Mesendoderm (in vitro differentiated cells): ENCODE data around the gene OGT.
"Not testable (repeated sequence)": the region's sequence is repeated elsewhere in the genome, so short reads cannot be mapped to it uniquely, and the experiment has no call there.

Experiments used
- DNase-seq: peaks from one replicate; pipeline ENCODE4 v3.0.0; 2013
- H2AK5ac ChIP-seq: 2 replicates; pipeline ENCODE4 v1.6.1; 2013; ENCODE audit warnings: low read length, inconsistent platforms
- H2BK120ac ChIP-seq: 2 replicates; pipeline ENCODE4 v1.6.1; 2013; ENCODE audit warnings: low read depth, mild to moderate bottlenecking, low read length, moderate library complexity, mixed read lengths
- H2BK15ac ChIP-seq: replicated peaks from 2 replicates; pipeline ENCODE4 v1.6.1; 2013; ENCODE audit warnings: low read depth, mild to moderate bottlenecking, moderate library complexity
- H2BK5ac ChIP-seq: 2 replicates; pipeline ENCODE4 v1.6.1; 2013; ENCODE audit warnings: low read length, inconsistent platforms
- H3K18ac ChIP-seq: 2 replicates; pipeline ENCODE4 v1.6.1; 2013; ENCODE audit warnings: mild to moderate bottlenecking, low read length, mixed read lengths
- H3K23ac ChIP-seq: one replicate; pipeline ENCODE4 v1.6.1; 2013; ENCODE audit warnings: low read length
- H3K27ac ChIP-seq: 2 replicates; pipeline ENCODE4 v1.5.1; 2013; ENCODE audit warnings: low read depth, mild to moderate bottlenecking, inconsistent platforms, low read length, moderate library complexity
- H3K27me3 ChIP-seq: 2 replicates; pipeline ENCODE4 v1.6.1; 2013; ENCODE audit warnings: low read length, control low read depth, mild to moderate bottlenecking, inconsistent platforms; ENCODE audit not compliant: insufficient read depth, poor library complexity
- H3K36me3 ChIP-seq: 2 replicates; pipeline ENCODE4 v1.6.1; 2013; ENCODE audit warnings: low read length, inconsistent platforms; ENCODE audit not compliant: control insufficient read depth, insufficient read depth
- H3K4ac ChIP-seq: one replicate; pipeline ENCODE4 v1.6.1; 2013; ENCODE audit warnings: low read depth, mild to moderate bottlenecking, low read length, moderate library complexity
- H3K4me1 ChIP-seq: 2 replicates; pipeline ENCODE4 v1.6.1; 2013; ENCODE audit warnings: low read depth, low read length, inconsistent platforms; ENCODE audit not compliant: control insufficient read depth
- H3K4me2 ChIP-seq: 2 replicates; pipeline ENCODE4 v1.6.1; 2013; ENCODE audit warnings: low read length
- H3K4me3 ChIP-seq: 2 replicates; pipeline ENCODE4 v1.5.1; 2013; ENCODE audit warnings: mild to moderate bottlenecking, low read length
- H3K56ac ChIP-seq: one replicate; pipeline ENCODE4 v1.6.1; 2013; ENCODE audit warnings: low read length
- H3K79me1 ChIP-seq: 2 replicates; pipeline ENCODE4 v1.6.1; 2013; ENCODE audit warnings: low read length, inconsistent platforms
- H3K79me2 ChIP-seq: 2 replicates; pipeline ENCODE4 v1.6.1; 2013; ENCODE audit warnings: mild to moderate bottlenecking, low read length; ENCODE audit not compliant: control insufficient read depth, insufficient read depth
- H3K9ac ChIP-seq: 2 replicates; pipeline ENCODE4 v1.6.1; 2013; ENCODE audit warnings: low read length, inconsistent platforms
- H4K5ac ChIP-seq: one replicate; pipeline ENCODE4 v1.6.1; 2013; ENCODE audit warnings: low read length
- H4K8ac ChIP-seq: one replicate; pipeline ENCODE4 v1.6.1; 2013; ENCODE audit warnings: low read depth, mild to moderate bottlenecking, control low read depth, low read length, moderate library complexity
- WGBS: extraction: QIAGEN DNeasy Blood & Tissue Kit; methylation state at CpG from one replicate; pipeline ENCODE4 v1.1.7; 2013; ENCODE audit warnings: low lambda C conversion rate, missing lambda C conversion rate; ENCODE audit not compliant: insufficient coverage; ENCODE audit errors: extremely low coverage; 5-methylcytosine and 5-hydroxymethylcytosine counted together

OGT gene

GRCh38 chrX:71547339-71547738 lies 14.4 kb downstream of the OGT start:
- Histone ChIP-seq H3K4me1 (no peaks in the 10 kb centered on the region), H3K27ac (no peak overlapping the region), H3K36me3 (peaks cover 2% of the 10 kb centered on the region), H2BK5ac (no peak overlapping the region), H3K9ac (no peak overlapping the region), H3K79me1 (no peaks in the 10 kb centered on the region), H3K4me2 (no peak overlapping the region), H3K23ac (no peak overlapping the region), H4K5ac (no peak overlapping the region), H3K18ac (no peak overlapping the region), H3K79me2 (peaks cover 45% of the 10 kb centered on the region), H3K4ac (no peak overlapping the region), H3K56ac (no peak overlapping the region), H3K27me3 (no peaks in the 10 kb centered on the region), H2BK120ac (no peak overlapping the region), H2BK15ac (no peak overlapping the region), H4K8ac (no peak overlapping the region), H2AK5ac (no peak overlapping the region), H3K4me3 (no peak overlapping the region)
- DNase-seq: peak; percentile 32
- WGBS: no CpG with 5 or more reads among the region's 7 CpGs

DNA sequence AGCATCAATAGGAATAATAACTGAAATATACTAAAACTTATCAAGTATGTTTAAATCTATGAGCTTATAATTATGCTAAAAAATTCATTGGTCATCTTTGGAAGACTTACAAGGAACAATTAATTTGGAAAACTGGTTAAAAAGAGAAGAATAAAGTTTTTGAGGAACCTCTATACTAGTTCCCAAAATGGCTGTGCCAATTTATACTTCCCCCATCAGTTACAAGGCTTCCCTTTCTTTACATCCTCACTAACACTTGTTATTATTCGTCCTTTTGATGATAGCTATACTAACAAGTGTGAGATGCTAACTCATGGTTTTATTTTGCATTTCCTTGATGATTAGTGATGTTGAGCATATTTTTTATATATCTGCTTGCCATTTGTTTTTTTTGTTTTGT lies 17.1 kb downstream of the OGT start:
- no peaks in the 10 kb centered on the region for H3K4me1 ChIP-seq
- no peak overlapping the region for H3K23ac ChIP-seq
- no peak overlapping the region for H3K4me2 ChIP-seq
- no peak overlapping the region for H2AK5ac ChIP-seq
- no peak overlapping the region for H2BK15ac ChIP-seq
- H3K9ac ChIP-seq: no peak overlapping the region
- WGBS: no CpG with 5 or more reads among the region's 1 CpG
- H4K5ac ChIP-seq: no peak overlapping the region
- H3K56ac ChIP-seq: no peak overlapping the region
- H3K27me3 ChIP-seq: no peaks in the 10 kb centered on the region
- H3K27ac ChIP-seq: no peak overlapping the region
- peaks cover 2% of the 10 kb centered on the region for H3K36me3 ChIP-seq
- DNase-seq: no peak
- no peaks in the 10 kb centered on the region for H3K79me1 ChIP-seq
- no peak overlapping the region for H2BK5ac ChIP-seq
- H3K79me2 ChIP-seq: peaks cover 27% of the 10 kb centered on the region
- H3K4ac ChIP-seq: no peak overlapping the region
- H2BK120ac ChIP-seq: no peak overlapping the region
- H3K4me3 ChIP-seq: no peak overlapping the region
- no peak overlapping the region for H3K18ac ChIP-seq
- H4K8ac ChIP-seq: no peak overlapping the region

- H3K18ac ChIP-seq: no peak overlapping the region
- H3K4me2 ChIP-seq: no peak overlapping the region
- H3K79me2 ChIP-seq: peaks cover 23% of the 10 kb centered on the region
- whole genome bisulfite sequencing: no CpG with 5 or more reads among the region's 3 CpGs
- no peaks in the 10 kb centered on the region for H3K27me3 ChIP-seq
- H3K4me1 ChIP-seq: no peaks in the 10 kb centered on the region
- no peak overlapping the region for H3K27ac ChIP-seq
- H2BK120ac ChIP-seq: no peak overlapping the region
- no peak overlapping the region for H4K5ac ChIP-seq
- H3K36me3 ChIP-seq: peaks cover 2% of the 10 kb centered on the region
- no peak overlapping the region for H2BK15ac ChIP-seq
- H2AK5ac ChIP-seq: no peak overlapping the region
- no peak overlapping the region for H3K4ac ChIP-seq
- no peak overlapping the region for H3K23ac ChIP-seq
- no peak overlapping the region for H3K4me3 ChIP-seq
- no peaks in the 10 kb centered on the region for H3K79me1 ChIP-seq
- no peak overlapping the region for H3K56ac ChIP-seq
- no peak overlapping the region for H2BK5ac ChIP-seq
- no peak for DNase-seq
- no peak overlapping the region for H4K8ac ChIP-seq
- H3K9ac ChIP-seq: no peak overlapping the region
Observed at GRCh38 chrX:71550578-71550977, 17.7 kb downstream of the OGT start.

DNA sequence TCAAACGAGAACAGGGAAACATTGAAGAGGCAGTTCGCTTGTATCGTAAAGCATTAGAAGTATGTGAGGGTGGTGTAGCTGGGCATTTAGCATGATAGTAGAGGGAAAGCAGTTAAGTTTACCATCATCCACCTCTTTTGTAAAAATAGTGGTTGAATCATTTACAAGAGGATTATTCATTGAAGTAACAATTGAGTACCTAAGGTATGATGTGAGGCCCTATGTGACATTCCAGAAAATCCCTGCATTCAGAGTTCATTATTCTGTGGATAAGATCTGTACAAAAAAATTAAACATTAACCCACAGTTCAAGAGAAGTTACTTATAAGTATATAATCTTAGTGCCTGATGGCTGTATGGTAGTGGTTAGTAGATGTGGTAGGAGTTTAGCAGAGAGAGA lies 23.1 kb downstream of the OGT start:
- H2BK15ac ChIP-seq: no peak overlapping the region
- no peak overlapping the region for H3K27ac ChIP-seq
- no peak overlapping the region for H3K4me3 ChIP-seq
- H3K56ac ChIP-seq: no peak overlapping the region
- no peaks in the 10 kb centered on the region for H3K4me1 ChIP-seq
- no peak overlapping the region for H2BK120ac ChIP-seq
- no peaks in the 10 kb centered on the region for H3K27me3 ChIP-seq
- no peak overlapping the region for H4K8ac ChIP-seq
- H3K79me2 ChIP-seq: no peaks in the 10 kb centered on the region
- H3K4me2 ChIP-seq: no peak overlapping the region
- H3K79me1 ChIP-seq: no peaks in the 10 kb centered on the region
- no peaks in the 10 kb centered on the region for H3K36me3 ChIP-seq
- no CpG with 5 or more reads among the region's 3 CpGs for WGBS
- no peak overlapping the region for H2AK5ac ChIP-seq
- no peak overlapping the region for H3K4ac ChIP-seq
- H2BK5ac ChIP-seq: no peak overlapping the region
- H3K18ac ChIP-seq: no peak overlapping the region
- no peak overlapping the region for H3K23ac ChIP-seq
- no peak overlapping the region for H3K9ac ChIP-seq
- no peak overlapping the region for H4K5ac ChIP-seq
- DNase-seq: no peak

- Histone ChIP-seq H3K18ac (no peak overlapping the region), H4K8ac (no peak overlapping the region), H3K4me3 (no peak overlapping the region), H3K4me2 (no peak overlapping the region), H3K36me3 (peaks cover 5% of the 10 kb centered on the region), H3K23ac (no peak overlapping the region), H4K5ac (no peak overlapping the region), H3K27ac (no peak overlapping the region), H3K4me1 (no peaks in the 10 kb centered on the region), H3K27me3 (no peaks in the 10 kb centered on the region), H2BK15ac (no peak overlapping the region), H3K79me1 (no peaks in the 10 kb centered on the region), H3K9ac (no peak overlapping the region), H2BK120ac (no peak overlapping the region), H3K56ac (no peak overlapping the region), H3K4ac (no peak overlapping the region), H2BK5ac (no peak overlapping the region), H3K79me2 (no peaks in the 10 kb centered on the region), H2AK5ac (no peak overlapping the region)
- DNase-seq: no peak
- no CpG with 5 or more reads among the region's 5 CpGs for WGBS
Observed at GRCh38 chrX:71558920-71559319, 26.0 kb downstream of the OGT start.

DNA sequence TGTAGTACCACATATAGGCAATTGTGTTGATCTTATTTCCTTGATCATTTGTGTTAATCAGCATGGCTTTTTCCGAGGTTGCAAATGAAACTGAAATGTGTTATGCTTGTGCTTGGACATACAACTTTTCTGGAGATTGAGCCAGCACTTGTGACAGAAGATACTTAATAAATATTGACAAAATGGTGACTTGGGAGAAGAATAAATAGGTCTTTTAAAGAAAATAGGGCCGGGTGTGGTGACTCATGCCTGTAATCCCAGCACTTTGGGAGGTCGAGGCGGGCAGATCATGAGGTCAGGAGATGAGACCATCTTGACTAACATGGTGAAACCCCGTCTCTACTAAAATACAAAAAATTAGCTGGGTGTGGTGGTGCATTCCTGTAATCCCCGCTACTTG lies 26.9 kb downstream of the OGT start:
- H3K27ac ChIP-seq, H3K18ac ChIP-seq, H2BK15ac ChIP-seq, H3K27me3 ChIP-seq, H3K79me1 ChIP-seq, H3K9ac ChIP-seq, H2BK5ac ChIP-seq, H3K79me2 ChIP-seq, H3K4me1 ChIP-seq, DNase-seq, H3K56ac ChIP-seq, H3K4ac ChIP-seq, H2AK5ac ChIP-seq, H3K4me2 ChIP-seq, H3K4me3 ChIP-seq, H3K23ac ChIP-seq, H4K8ac ChIP-seq, H4K5ac ChIP-seq, H2BK120ac ChIP-seq, H3K36me3 ChIP-seq: not testable (repeated sequence)
- WGBS: no CpG with 5 or more reads among the region's 6 CpGs
